Progenitor cell of endocrine pancreas (in vitro differentiated cells): ENCODE measurements around the gene PPP1R3G. TPM values are rescaled to one million over a fixed set of nuclear protein-coding genes. Genes with fewer than 3 reads are reported as not detected.
"Not testable (repeated sequence)": the region's sequence is repeated elsewhere in the genome, so short reads cannot be mapped to it uniquely, and the experiment has no call there.

Source experiments
- DNase-seq: peaks from one replicate; pipeline ENCODE4 v3.0.0; 2021; ENCODE audit warnings: low spot score; ENCODE audit not compliant: unreplicated experiment
- H3K27ac Mint-ChIP-seq: 2 replicates; pipeline ENCODE4 v1.8.0; 2021; ENCODE audit warnings: mild to moderate bottlenecking, moderate library complexity, mixed read lengths
- H3K27me3 Mint-ChIP-seq: 2 replicates; pipeline ENCODE4 v1.8.0; 2021; ENCODE audit warnings: mixed read lengths
- H3K36me3 Mint-ChIP-seq: 2 replicates; pipeline ENCODE4 v1.8.0; 2022; ENCODE audit warnings: mixed read lengths; ENCODE audit not compliant: insufficient read depth
- H3K4me1 Mint-ChIP-seq: 2 replicates; pipeline ENCODE4 v1.8.0; 2021; ENCODE audit warnings: low read depth, mixed read lengths
- H3K4me3 Mint-ChIP-seq: 2 replicates; pipeline ENCODE4 v1.8.0; 2021; ENCODE audit warnings: low read depth, mild to moderate bottlenecking, moderate library complexity, mixed read lengths
- H3K9me3 Mint-ChIP-seq: 2 replicates; pipeline ENCODE4 v1.8.0; 2021; ENCODE audit warnings: low read depth, mixed read lengths
- total RNA-seq: library from RNA; stranded (reverse); gene quantifications from 2 replicates; pipeline ENCODE4 v1.2.1, GENCODE V29; 2021
- TF ChIP-seq, protein P1 (sequence below): fragments of 200-600 bp; sonication (generic); IDR thresholded peaks from one replicate; pipeline ENCODE4 v1.5.0; 2021; ENCODE audit warnings: antibody characterized with exemption, mild to moderate bottlenecking; ENCODE audit not compliant: unreplicated experiment

The PPP1R3G gene
- total RNA-seq, 1 donor from 2014 or later = 0.07 TPM

DNA sequence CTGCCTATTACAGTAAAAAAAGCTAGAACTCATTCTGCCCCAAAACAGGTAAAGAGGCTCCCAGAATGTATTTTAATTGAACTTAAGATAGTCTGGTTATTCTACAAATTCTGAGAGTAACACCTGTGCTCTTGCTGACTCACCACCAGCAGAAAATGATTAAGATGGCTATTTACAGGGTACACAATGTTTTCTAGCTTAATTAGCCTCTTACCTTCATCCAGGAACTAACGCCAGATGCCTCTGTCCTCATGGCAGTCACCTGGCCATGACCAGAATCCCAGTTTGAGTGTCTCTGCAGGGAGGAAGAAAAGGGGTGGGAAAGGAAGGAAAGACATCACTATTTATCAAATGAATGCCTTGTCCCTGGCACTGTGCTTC is 31.3 kb upstream of the PPP1R3G start:
- no peak for DNase-seq
- H3K27me3 Mint-ChIP-seq = peaks cover 6% of the 10 kb centered on the region
- TF ChIP-seq, protein P1, sequence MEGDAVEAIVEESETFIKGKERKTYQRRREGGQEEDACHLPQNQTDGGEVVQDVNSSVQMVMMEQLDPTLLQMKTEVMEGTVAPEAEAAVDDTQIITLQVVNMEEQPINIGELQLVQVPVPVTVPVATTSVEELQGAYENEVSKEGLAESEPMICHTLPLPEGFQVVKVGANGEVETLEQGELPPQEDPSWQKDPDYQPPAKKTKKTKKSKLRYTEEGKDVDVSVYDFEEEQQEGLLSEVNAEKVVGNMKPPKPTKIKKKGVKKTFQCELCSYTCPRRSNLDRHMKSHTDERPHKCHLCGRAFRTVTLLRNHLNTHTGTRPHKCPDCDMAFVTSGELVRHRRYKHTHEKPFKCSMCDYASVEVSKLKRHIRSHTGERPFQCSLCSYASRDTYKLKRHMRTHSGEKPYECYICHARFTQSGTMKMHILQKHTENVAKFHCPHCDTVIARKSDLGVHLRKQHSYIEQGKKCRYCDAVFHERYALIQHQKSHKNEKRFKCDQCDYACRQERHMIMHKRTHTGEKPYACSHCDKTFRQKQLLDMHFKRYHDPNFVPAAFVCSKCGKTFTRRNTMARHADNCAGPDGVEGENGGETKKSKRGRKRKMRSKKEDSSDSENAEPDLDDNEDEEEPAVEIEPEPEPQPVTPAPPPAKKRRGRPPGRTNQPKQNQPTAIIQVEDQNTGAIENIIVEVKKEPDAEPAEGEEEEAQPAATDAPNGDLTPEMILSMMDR = no peak
- H3K9me3 Mint-ChIP-seq = peaks cover 16% of the 10 kb centered on the region
- H3K36me3 Mint-ChIP-seq = peaks cover 7% of the 10 kb centered on the region
- H3K4me1 Mint-ChIP-seq = peaks cover 3% of the 10 kb centered on the region
- no peak overlapping the region for H3K27ac Mint-ChIP-seq
- no peak overlapping the region for H3K4me3 Mint-ChIP-seq

DNA sequence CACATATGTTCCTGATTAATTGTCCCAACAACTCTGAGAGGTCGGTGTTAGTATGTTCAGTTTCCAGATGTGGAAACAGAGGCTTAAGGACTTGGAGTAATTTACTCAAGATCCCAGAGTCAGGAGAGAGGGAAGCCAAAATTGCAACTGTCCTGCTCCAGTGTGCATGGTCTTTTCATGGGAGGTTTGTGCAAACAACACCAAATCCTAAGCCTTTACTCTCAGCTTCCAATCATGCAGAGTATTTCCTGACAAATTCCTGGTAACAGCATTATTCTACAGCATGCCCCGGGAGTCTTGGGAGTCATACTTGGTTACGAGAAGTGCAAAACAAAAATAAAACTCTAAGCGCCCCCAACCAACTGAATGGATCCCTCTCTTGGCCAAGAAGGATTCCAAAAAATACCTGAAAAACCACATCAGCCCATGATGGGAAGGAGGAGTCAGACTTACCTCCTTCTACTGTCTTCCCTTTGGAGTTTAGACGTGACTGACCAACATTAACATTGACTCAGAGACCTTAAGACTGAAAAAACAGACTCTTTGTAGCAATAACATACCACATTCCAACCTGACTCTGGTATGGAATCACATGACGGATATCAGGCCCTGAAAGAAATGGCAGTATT is 30.8 kb upstream of the PPP1R3G start:
- H3K36me3 Mint-ChIP-seq = peaks cover 7% of the 10 kb centered on the region
- H3K27me3 Mint-ChIP-seq = peaks cover 6% of the 10 kb centered on the region
- H3K4me1 Mint-ChIP-seq = peaks cover 3% of the 10 kb centered on the region
- no peak for DNase-seq
- peaks cover 16% of the 10 kb centered on the region for H3K9me3 Mint-ChIP-seq
- H3K4me3 Mint-ChIP-seq = no peak overlapping the region
- no peak overlapping the region for H3K27ac Mint-ChIP-seq
- TF ChIP-seq, protein P1 = no peak

DNA sequence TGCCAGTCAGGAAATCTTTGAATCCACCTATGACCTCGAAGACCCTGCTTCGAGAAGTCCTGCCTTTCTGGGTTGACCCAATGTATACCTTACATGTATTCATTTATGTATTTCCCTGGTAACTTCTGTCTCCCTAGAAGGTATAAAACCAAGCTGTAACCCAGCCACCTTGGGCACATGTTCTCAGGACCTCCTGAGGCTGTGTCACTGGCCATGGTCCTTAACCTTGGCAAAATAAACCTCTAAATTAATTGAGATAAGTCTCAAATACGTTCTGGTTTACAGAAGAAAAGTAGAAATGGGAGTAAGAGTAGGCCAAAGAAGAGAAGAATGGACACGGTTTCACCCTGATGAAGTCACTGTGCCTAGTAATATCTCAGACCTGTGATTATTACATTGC is 30.0 kb upstream of the PPP1R3G start:
- DNase-seq = no peak
- peaks cover 6% of the 10 kb centered on the region for H3K27me3 Mint-ChIP-seq
- peaks cover 7% of the 10 kb centered on the region for H3K36me3 Mint-ChIP-seq
- no peak overlapping the region for H3K27ac Mint-ChIP-seq
- TF ChIP-seq, protein P1 = no peak
- peaks cover 16% of the 10 kb centered on the region for H3K9me3 Mint-ChIP-seq
- peaks cover 3% of the 10 kb centered on the region for H3K4me1 Mint-ChIP-seq
- no peak overlapping the region for H3K4me3 Mint-ChIP-seq

DNA sequence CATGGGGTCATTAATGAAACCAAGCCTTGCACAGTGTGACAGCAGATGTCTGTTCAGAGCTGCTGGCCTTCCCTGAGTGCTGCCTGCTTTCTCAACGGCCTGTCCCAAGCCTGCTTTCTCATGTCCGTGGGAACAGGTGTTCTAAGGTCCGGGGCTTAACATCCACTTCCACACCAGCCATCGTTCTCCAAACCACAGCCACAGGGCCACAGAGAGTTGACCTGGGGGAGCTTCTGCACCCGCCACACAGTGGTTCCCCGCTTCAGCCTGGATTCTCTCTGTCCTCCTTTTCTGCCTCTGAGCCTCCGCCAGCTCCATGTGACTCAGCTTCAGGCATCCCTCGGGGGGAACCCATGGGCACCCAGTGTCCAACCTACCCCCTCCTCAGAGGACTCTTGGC is 26.9 kb upstream of the PPP1R3G start:
- Mint-ChIP-seq H3K27me3 (peaks cover 3% of the 10 kb centered on the region), H3K36me3 (no peaks in the 10 kb centered on the region), H3K4me1 (peaks cover 3% of the 10 kb centered on the region), H3K27ac (no peak overlapping the region), H3K4me3 (no peak overlapping the region), H3K9me3 (no peaks in the 10 kb centered on the region)
- TF ChIP-seq, protein P1 = no peak
- no peak for DNase-seq

DNA sequence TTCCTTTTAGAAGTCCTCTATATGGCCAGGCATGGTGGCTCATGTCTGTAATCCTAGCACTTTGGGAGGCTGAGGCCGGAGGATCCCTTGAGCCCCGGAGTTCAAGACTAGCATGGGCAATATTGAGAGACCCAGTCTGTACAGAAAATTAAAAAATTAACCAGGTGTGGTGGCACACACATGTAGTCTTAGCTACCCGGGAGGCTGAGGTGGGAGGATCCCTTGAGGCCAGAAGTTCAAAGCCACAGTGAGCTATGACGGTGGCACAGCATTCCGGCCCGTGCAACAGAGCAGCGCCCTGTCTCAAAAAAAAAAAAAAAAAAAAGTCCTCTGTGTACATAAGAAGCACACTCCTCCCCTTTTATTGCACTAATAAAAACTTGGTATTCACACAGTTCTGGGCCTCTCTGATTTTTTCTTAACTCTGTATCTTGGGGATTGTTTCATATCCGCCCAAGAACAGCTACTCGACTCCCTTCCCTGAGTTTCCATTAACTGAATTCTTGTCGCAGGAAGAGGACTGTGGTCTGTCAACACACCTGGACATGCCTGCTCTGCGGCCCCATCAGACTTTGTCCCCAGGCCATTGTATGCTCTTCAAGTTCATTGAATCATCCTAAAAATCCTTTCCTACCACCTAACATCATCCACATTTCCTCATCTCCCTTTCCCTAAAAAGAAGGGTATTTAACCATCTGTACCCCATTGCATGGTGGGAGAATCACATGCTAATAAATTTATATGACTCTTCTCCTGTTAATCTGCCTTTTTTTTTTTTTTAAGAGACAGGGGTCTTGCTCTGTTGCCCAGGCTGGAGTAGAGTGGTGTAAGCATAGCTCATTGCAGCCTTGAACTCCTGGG is 25.9 kb upstream of the PPP1R3G start:
- no peak for DNase-seq
- Mint-ChIP-seq H3K9me3 (no peaks in the 10 kb centered on the region), H3K4me1 (peaks cover 1% of the 10 kb centered on the region), H3K27ac (no peak overlapping the region), H3K27me3 (peaks cover 3% of the 10 kb centered on the region), H3K36me3 (no peaks in the 10 kb centered on the region), H3K4me3 (no peak overlapping the region)
- TF ChIP-seq, protein P1 = no peak

DNA sequence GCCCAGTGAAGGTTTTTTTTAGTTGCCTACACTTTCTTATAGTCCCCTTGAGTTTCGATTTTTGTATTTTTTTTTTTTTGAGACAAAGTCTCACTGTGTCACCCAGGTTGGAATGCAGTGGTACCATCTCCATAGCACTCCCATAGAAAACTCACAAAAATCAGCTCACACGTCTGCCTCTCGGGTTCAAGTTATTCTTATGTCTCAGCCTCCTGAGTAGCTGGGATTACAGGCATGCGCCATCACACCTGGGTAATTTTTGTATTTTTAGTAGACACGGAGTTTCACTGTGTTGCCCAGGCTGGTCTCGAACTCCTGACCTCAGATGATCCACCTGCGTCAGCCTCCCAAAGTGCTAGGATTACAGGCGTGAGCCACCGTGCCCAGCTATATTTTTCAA is 24.7 kb upstream of the PPP1R3G start:
- H3K4me1 Mint-ChIP-seq, H3K4me3 Mint-ChIP-seq, H3K27me3 Mint-ChIP-seq, DNase-seq, H3K9me3 Mint-ChIP-seq, H3K27ac Mint-ChIP-seq, H3K36me3 Mint-ChIP-seq: not testable (repeated sequence)
